Measurements from ENCODE around the gene MSI2. TPM values are rescaled to one million over a fixed set of nuclear protein-coding genes. Genes with fewer than 3 reads are reported as not detected.

Gene MSI2
- total and polyA plus RNA-seq, 4 donors = 9.4 to 64.0 (median 30.4) TPM

DNA sequence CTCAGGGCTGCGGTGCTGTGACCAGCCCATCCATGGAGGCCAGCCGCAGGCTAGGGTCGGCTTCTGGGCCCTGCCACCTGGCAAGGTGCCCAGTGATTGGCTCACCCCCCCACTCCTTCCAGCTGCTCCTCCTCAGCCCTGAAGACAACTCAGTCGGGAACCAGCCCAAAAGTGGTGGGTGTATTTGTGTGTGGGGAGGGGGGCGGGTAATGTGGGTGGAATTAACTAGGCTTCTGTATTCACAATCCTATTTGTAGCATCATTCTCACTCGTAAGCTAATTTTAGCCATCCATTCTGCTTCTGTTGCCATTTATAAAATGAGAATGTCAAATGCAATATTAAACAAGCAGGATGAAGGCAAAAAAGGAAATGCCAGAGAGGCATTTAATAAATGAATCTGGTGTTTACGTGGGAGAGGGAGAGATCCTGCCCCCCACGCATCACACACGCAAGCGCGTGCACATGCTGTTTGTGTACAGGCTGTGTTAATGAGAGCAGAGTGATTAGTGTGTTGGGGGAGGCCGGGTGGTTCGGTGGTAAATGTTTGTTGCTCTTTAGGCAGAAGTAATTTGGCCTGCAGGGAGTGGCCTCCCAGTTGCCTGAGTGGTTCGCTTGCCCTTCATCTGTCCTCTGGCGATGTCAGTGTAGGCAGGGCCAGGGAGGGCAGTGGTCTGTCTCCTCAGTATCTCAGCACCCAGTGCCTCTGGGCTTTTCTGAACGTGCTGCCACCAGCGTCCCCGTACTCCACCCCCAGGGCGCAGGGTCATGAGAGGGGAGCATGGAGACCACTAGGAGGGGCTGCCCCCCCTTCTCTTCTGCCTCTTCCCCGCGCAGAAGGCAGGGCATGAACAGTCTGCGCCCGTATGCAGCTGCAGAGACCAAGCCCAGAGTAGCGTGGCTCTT, 348.7 kb downstream of the MSI2 start:
- WGBS, 2 donors = 33 to 34% methylated on average over 24 of the region's 24 CpGs
- ATAC-seq (ENCODE audit: insufficient read depth, low FRiP score) = no peak
- no peak overlapping the region for H3K4me3 ChIP-seq

DNA sequence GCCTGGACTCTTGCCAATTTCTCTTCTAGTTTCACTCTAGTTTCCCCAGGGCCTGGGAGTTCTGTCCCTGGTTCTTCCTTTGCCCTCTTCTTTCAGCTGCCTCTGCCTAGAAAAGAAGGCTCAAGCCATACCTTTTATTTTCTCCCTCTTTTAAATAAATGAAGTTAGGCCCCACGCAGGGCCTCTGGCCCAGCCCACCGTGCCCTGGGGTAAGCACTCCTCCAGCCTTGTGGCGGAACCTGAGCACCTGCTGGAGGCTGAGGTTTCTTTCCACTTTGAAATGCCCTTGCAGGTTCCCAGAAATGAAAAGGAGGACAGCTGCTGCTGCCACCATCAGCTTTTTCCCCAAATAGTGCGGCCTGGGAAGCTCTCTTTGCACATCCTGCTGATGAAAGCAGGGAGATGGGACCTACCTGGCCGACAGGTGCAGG, 349.4 kb downstream of the MSI2 start:
- DNase-seq = peak; percentile 78 to 90 (median 87)
- H3K9ac ChIP-seq (ENCODE audit: insufficient read depth in 1 of 2, low read length in 2 of 2) = peak overlapping the region in 1 of 2 donors; percentile 44

More for the DNA sequence above, 348.7 kb downstream of the MSI2 start:
- peaks cover 0 to 2% (median 0%) of the 10 kb centered on the region in 4 donors for H3K9me3 ChIP-seq (ENCODE audit: control insufficient read depth in 4 of 4, insufficient read depth in 3 of 4, low read length in 3 of 4)
- H3K9ac ChIP-seq (ENCODE audit: insufficient read depth in 1 of 2, low read length in 2 of 2) = peak overlapping the region in 1 of 2 donors; percentile 44
- DNase-seq = peak; percentile 74 to 76 (median 75)
- H3K36me3 ChIP-seq (ENCODE audit: control insufficient read depth in 4 of 4, insufficient read depth in 4 of 4, low read length in 4 of 4) = peaks cover 0 to 4% (median 0%) of the 10 kb centered on the region in 4 donors
- H3K27ac ChIP-seq (ENCODE audit: low read depth in 1 of 2, low read length in 1 of 2) = peak overlapping the region; percentile 1 to 81
- no peaks in the 10 kb centered on the region for H3K27me3 ChIP-seq (ENCODE audit: control insufficient read depth in 3 of 3, insufficient read depth in 3 of 3, low read length in 2 of 3)
- peaks cover 3 to 29% (median 18%) of the 10 kb centered on the region in 5 donors for H3K4me1 ChIP-seq (ENCODE audit: control insufficient read depth in 5 of 5, insufficient read depth in 5 of 5, low read length in 5 of 5)
- no peak for TF ChIP-seq CTCF (IDR thresholded peaks at IDR 0.05; ENCODE audit: control extremely low read depth, extremely low read depth)

DNA sequence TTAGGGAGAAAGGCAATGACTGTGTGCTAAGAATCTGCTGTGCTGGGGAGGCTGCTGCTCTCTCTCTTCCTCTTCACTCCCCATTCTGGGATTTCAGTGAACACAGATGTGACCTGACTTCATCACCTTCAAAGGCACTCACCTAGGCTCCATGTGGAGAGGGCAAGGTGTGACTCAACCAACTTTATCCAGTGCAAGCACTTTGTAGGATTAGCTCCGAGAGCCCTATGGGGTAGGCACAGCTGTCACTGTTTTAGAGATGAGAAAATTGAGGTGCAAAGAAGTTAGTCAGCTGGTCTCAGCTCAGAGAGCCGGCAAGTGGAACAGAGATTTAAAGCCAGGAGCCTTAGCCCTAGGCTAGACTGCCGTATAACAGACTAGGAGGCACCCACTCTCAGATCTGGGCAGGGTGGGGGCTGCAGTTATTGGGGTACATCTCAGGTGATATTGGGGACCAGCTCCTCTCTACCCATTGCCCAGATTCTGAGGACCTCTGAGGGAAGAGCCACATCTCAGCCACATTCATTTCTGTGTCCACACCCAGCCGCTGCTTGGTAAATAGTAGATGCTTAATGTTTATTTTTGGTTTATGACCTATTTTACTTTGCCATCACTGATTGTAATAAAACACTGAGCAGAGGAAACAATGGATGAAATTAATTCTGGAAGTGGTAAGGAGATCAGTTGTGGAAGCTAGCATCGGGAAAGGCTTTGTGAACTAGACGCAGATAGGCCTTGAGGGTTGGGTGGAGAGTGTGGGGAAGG, 350.0 kb downstream of the MSI2 start:
- no peaks in the 10 kb centered on the region for H3K27me3 ChIP-seq (ENCODE audit: control insufficient read depth in 3 of 3, insufficient read depth in 3 of 3, low read length in 2 of 3)
- no peak overlapping the region for H3K4me3 ChIP-seq
- 88 to 91% methylated on average over 6 of the region's 6 CpGs for WGBS, 2 donors
- peak overlapping the region in 1 of 2 donors; percentile 81 for H3K27ac ChIP-seq (ENCODE audit: low read depth in 1 of 2, low read length in 1 of 2)
- ATAC-seq (ENCODE audit: insufficient read depth, low FRiP score) (no peak), DNase-seq (no peak)
- peaks cover 3 to 28% (median 18%) of the 10 kb centered on the region in 5 donors for H3K4me1 ChIP-seq (ENCODE audit: control insufficient read depth in 5 of 5, insufficient read depth in 5 of 5, low read length in 5 of 5)
- H3K9ac ChIP-seq (ENCODE audit: insufficient read depth in 1 of 2, low read length in 2 of 2) = peak overlapping the region in 1 of 2 donors; percentile 44
- no peak for TF ChIP-seq CTCF (IDR thresholded peaks at IDR 0.05; ENCODE audit: control extremely low read depth, extremely low read depth)
- H3K9me3 ChIP-seq (ENCODE audit: control insufficient read depth in 4 of 4, insufficient read depth in 3 of 4, low read length in 3 of 4) = peaks cover 0 to 2% (median 0%) of the 10 kb centered on the region in 4 donors
- H3K36me3 ChIP-seq (ENCODE audit: control insufficient read depth in 4 of 4, insufficient read depth in 4 of 4, low read length in 4 of 4) = peaks cover 0 to 4% (median 0%) of the 10 kb centered on the region in 4 donors

More for the DNA sequence above, 349.4 kb downstream of the MSI2 start:
- Histone ChIP-seq H3K27ac (ENCODE audit: low read depth in 1 of 2, low read length in 1 of 2) (peak overlapping the region; percentile 1 to 81), H3K9me3 (ENCODE audit: control insufficient read depth in 4 of 4, insufficient read depth in 3 of 4, low read length in 3 of 4) (peaks cover 0 to 2% (median 0%) of the 10 kb centered on the region in 4 donors), H3K36me3 (ENCODE audit: control insufficient read depth in 4 of 4, insufficient read depth in 4 of 4, low read length in 4 of 4) (peaks cover 0 to 4% (median 0%) of the 10 kb centered on the region in 4 donors), H3K4me3 (no peak overlapping the region), H3K4me1 (ENCODE audit: control insufficient read depth in 5 of 5, insufficient read depth in 5 of 5, low read length in 5 of 5) (peaks cover 3 to 28% (median 18%) of the 10 kb centered on the region in 5 donors), H3K27me3 (ENCODE audit: control insufficient read depth in 3 of 3, insufficient read depth in 3 of 3, low read length in 2 of 3) (no peaks in the 10 kb centered on the region)
- no peak for ATAC-seq (ENCODE audit: insufficient read depth, low FRiP score)
- TF ChIP-seq CTCF (IDR thresholded peaks at IDR 0.05; ENCODE audit: control extremely low read depth, extremely low read depth) = no peak
- 74 to 78% methylated on average over 5 of the region's 5 CpGs for WGBS, 2 donors
